Neural progenitor cell (in vitro differentiated cells): ENCODE measurements around the gene RUVBL1.

Experiments used
- CTCF ChIP-seq: fragments of 200-600 bp; sonication (generic); IDR thresholded peaks from 2 replicates; pipeline ENCODE4 v1.5.1; 2017; ENCODE audit warnings: antibody characterized with exemption, mild to moderate bottlenecking
- EZH2 ChIP-seq: fragments of 200-600 bp; sonication (generic); IDR thresholded peaks from 2 replicates; pipeline ENCODE4 v1.6.1; 2017; ENCODE audit warnings: antibody characterized with exemption, mild to moderate bottlenecking, moderate library complexity
- EZH2phosphoT487 ChIP-seq: fragments of 200-600 bp; sonication (generic); IDR thresholded peaks from 2 replicates; pipeline ENCODE4 v1.6.1; 2017; ENCODE audit warnings: antibody characterized with exemption

- TF ChIP-seq CTCF (no peak), EZH2 (no peak), EZH2phosphoT487 (no peak)
These were observed 25.4 kb downstream of the RUVBL1 start for GRCh38 chr3:128098234-128098633.
